Measurements from ENCODE around the gene MEI4.

GRCh38 chr6:77740380-77740779, 87.5 kb downstream of the MEI4 start:
- TF ChIP-seq POLR2A (IDR thresholded peaks at IDR 0.05; ENCODE audit: low read length) (no peak), GATA1 (IDR thresholded peaks at IDR 0.05; ENCODE audit: low read depth, low read length) (no peak)

Data from erythroblast (primary cell).